GM23248 (cell line): ENCODE results near the gene BCHE.

ENCODE experiments used
- EZH2 ChIP-seq: fragments of 200-600 bp; sonication (generic); IDR thresholded peaks from 2 replicates; pipeline ENCODE4 v1.6.1; 2018; ENCODE audit warnings: antibody characterized with exemption, mild to moderate bottlenecking; ENCODE audit not compliant: insufficient read depth, poor library complexity, severe bottlenecking
- EZH2phosphoT487 ChIP-seq: fragments of 200-600 bp; sonication (generic); IDR thresholded peaks from 2 replicates; pipeline ENCODE4 v1.6.1; 2018; ENCODE audit warnings: antibody characterized with exemption, moderate library complexity, mild to moderate bottlenecking, low read depth; ENCODE audit not compliant: insufficient read depth

DNA sequence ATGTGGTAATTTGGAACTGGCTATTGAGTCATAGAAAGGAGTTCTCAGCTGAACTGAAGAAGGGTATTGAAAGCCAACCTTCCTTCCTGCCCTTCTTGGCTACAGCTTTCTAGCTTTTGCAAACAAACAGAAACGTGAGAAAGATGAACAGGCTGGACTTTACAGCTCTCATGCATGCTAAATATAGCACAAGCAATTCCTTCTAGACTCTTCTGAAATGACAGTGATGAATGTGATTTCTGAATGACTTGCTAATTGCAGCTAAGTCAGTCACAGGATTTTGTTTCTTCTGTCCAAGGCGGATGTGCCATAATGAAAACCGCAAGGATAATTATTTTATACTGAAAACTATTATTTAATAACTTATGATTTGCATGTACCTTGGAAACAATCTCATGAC, 36.3 kb downstream of the BCHE start:
- TF ChIP-seq EZH2: no peak
- TF ChIP-seq EZH2phosphoT487: no peak
